Activated T-cell treated with anti-CD3 and anti-CD28 coated beads, Interleukin-2, amount 50 U/mL, for 4 hours (primary cell): ENCODE measurements around the gene APPL2. TPM values are rescaled to one million over a fixed set of nuclear protein-coding genes. Genes with fewer than 3 reads are reported as not detected.

ENCODE experiments used
- total RNA-seq, 3 donors: library from RNA; stranded (reverse); gene quantifications; one replicate each; pipeline ENCODE4 v1.2.1, GENCODE V29; 2021

Gene APPL2
- total RNA-seq, 3 donors from 2014 or later, result 7.8 to 8.6 (median 8.0) TPM

Other genes starting within 250 kb of the APPL2 start
- gene NOPCHAP1, start 249.9 kb downstream of the APPL2 start, total RNA-seq, result 10 to 100 TPM; 36.8 to 39.0 (median 38.8) TPM
- under 1 TPM; 0.29 to 0.81 (median 0.35) TPM for gene ALDH1L2, start 151.7 kb downstream of the APPL2 start, total RNA-seq
- gene WASHC4, start 128.4 kb downstream of the APPL2 start, total RNA-seq, result 10 to 100 TPM; 21.2 to 25.7 (median 22.7) TPM
- gene C12orf75, start 94.5 kb upstream of the APPL2 start, total RNA-seq, result 10 to 100 TPM; 10.1 to 11.0 (median 10.7) TPM